K562 (cell line): ENCODE results near the gene MPDZ. TPM values are rescaled to one million over a fixed set of nuclear protein-coding genes. Genes with fewer than 3 reads are reported as not detected.

Experiments
- ARID1B ChIP-seq: fragments of 450-650 bp; IDR thresholded peaks from 2 replicates; pipeline ENCODE4 v1.6.1; 2016; ENCODE audit warnings: antibody characterized with exemption, mild to moderate bottlenecking, inconsistent platforms
- CREB1 ChIP-seq, 2 experiments: sonication (generic) in 1 of 2; formaldehyde crosslinking in 1 of 2; IDR thresholded peaks; 2 replicates each; pipeline versions ENCODE4 v1.6.1 to v1.8.0; 2012 to 2022; ENCODE audit warnings: inconsistent platforms in 1 of 2, mild to moderate bottlenecking in 1 of 2, missing genetic modification reagents in 1 of 2, moderate library complexity in 1 of 2
- ELF2 ChIP-seq: fragments of 250-450 bp; sonication (Bioruptor Pico); IDR thresholded peaks from 2 replicates; pipeline ENCODE4 v1.5.0; 2021; ENCODE audit warnings: mild to moderate bottlenecking
- GMEB1 ChIP-seq: fragments of 250-450 bp; sonication (Bioruptor Pico); IDR thresholded peaks from 2 replicates; pipeline ENCODE4 v1.4.0; 2020; ENCODE audit warnings: mild to moderate bottlenecking
- HDAC6 ChIP-seq: IDR thresholded peaks from 2 replicates; pipeline ENCODE4 v1.6.1; 2012; ENCODE audit warnings: low read depth, mild to moderate bottlenecking, control low read depth, inconsistent platforms, low read length, moderate library complexity
- HINFP ChIP-seq: fragments of 450-650 bp; conservative IDR thresholded peaks from 2 replicates; pipeline ENCODE4 v1.6.1; 2016; ENCODE audit warnings: missing genetic modification characterization, low read depth, mild to moderate bottlenecking, control low read depth, missing compliant biosample characterization
- KLF1 ChIP-seq: fragments of 450-650 bp; IDR thresholded peaks from 2 replicates; pipeline ENCODE4 v1.6.1; 2016; ENCODE audit warnings: missing genetic modification characterization, missing compliant biosample characterization
- NCOA6 ChIP-seq: fragments of 450-650 bp; IDR thresholded peaks from 2 replicates; pipeline ENCODE4 v1.6.1; 2017; ENCODE audit warnings: mild to moderate bottlenecking
- NONO ChIP-seq, 2 experiments: fragments of 200-400 bp in 1 of 2; fragments of 450-650 bp in 1 of 2; formaldehyde crosslinking in 1 of 2; IDR thresholded peaks; 2 replicates each; pipeline ENCODE4 v1.6.1; 2017; ENCODE audit warnings: low read depth in 2 of 2, mild to moderate bottlenecking in 2 of 2, moderate library complexity in 2 of 2, low read length in 1 of 2
- POLR3G ChIP-seq: IDR thresholded peaks from 2 replicates; pipeline ENCODE4 v1.6.1; 2011; ENCODE audit not compliant: insufficient read length, insufficient replicate concordance; ENCODE audit errors: extremely low read depth
- TAF9B ChIP-seq: fragments of 450-650 bp; IDR thresholded peaks from 2 replicates; pipeline ENCODE4 v1.6.1; 2018; ENCODE audit warnings: mild to moderate bottlenecking; ENCODE audit not compliant: partially characterized antibody
- USF2 ChIP-seq: sonication (generic); formaldehyde crosslinking; IDR thresholded peaks from 2 replicates; pipeline ENCODE4 v1.5.0; 2020; ENCODE audit warnings: missing genetic modification reagents
- ZC3H4 ChIP-seq: sonication (generic); formaldehyde crosslinking; IDR thresholded peaks from 2 replicates; pipeline ENCODE4 v1.9.0; 2021; ENCODE audit warnings: missing genetic modification reagents, borderline replicate concordance
- ZC3H8 ChIP-seq: fragments of 450-650 bp; IDR thresholded peaks from 2 replicates; pipeline ENCODE4 v1.6.1; 2017
- ZNF280A ChIP-seq: fragments of 450-650 bp; IDR thresholded peaks from 2 replicates; pipeline ENCODE4 v1.6.1; 2018; ENCODE audit warnings: mild to moderate bottlenecking, low read depth; ENCODE audit not compliant: partially characterized antibody
- ZNF592 ChIP-seq: fragments of 450-650 bp; IDR thresholded peaks from 2 replicates; pipeline ENCODE4 v1.6.1; 2017; ENCODE audit warnings: antibody characterized with exemption, mild to moderate bottlenecking
- ZNF668 ChIP-seq: fragments of 250-450 bp; sonication (Bioruptor Pico); IDR thresholded peaks from 2 replicates; pipeline ENCODE4 v1.8.0; 2022; ENCODE audit warnings: mild to moderate bottlenecking, inconsistent platforms
- polyA plus RNA-seq, 8 experiments: library from polyadenylated mRNA; depleted of rRNA in 4 of 8; stranded (reverse) in 5 of 8; unstranded in 3 of 8; fragments of >200 nt; fragmentation: Nextera tagmentation in 2 of 8; fragmentation: Illumina TruSeq in 1 of 8; extraction: Ambion mirVana in 2 of 8; extraction: Trizol in 1 of 8; gene quantifications; 2 replicates each; pipeline versions ENCODE4 v1.2.1 to v1.2.3, GENCODE V29; 2011 to 2014; ENCODE audit warnings: inconsistent platforms in 1 of 8, missing spikeins in 1 of 8
- total RNA-seq, 7 experiments: library from RNA; depleted of rRNA in 6 of 7; stranded (reverse); fragments of >200 nt in 6 of 7; fragmentation: Illumina TruSeq in 2 of 7; extraction: Trizol in 2 of 7; gene quantifications; 2 replicates each; pipeline versions ENCODE4 v1.2.1 to v1.2.3, GENCODE V29; 2011 to 2021; ENCODE audit warnings: low replicate concordance in 1 of 7

Gene MPDZ
- total and polyA plus RNA-seq, 9 of the 15 experiments (the other 6 are each of a cell fraction or from before 2014, with no cell fraction given) = 3.9 to 13.2 (median 5.7) TPM

- TF ChIP-seq USF2 (CRISPR knock-in tag) (no peak), ZC3H8 (no peak), ELF2 (CRISPR knock-in tag) (no peak), HDAC6 (no peak), ZNF668 (CRISPR knock-in tag) (no peak), POLR3G (no peak), ARID1B (no peak), HINFP (tag) (no peak), NONO (IDR thresholded peaks at IDR 0.05; ENCODE audit: low read depth in 2 of 2, low read length in 1 of 2) (no peak), GMEB1 (0 out of 2 replicates have a peak, but pooled peaks have one; percentile 16), CREB1 (IDR thresholded peaks at IDR 0.05) (peak; percentile 25; the same call in 1 of the 2 replicates), CREB1 (CRISPR knock-in tag; IDR thresholded peaks at IDR 0.05) (no peak), ZC3H4 (CRISPR knock-in tag) (no peak), TAF9B (no peak), NCOA6 (no peak), ZNF592 (no peak), KLF1 (tag) (no peak), ZNF280A (no peak)
Observed at GRCh38 chr9:13279284-13280141, at the start of gene MPDZ (continued).
